Dedifferentiated amniotic fluid mesenchymal stem cell (primary cell): ENCODE measurements around the gene NT5C1B.
A peak's percentile ranks its signal among the peaks of the same experiment; 100 is the strongest.

ENCODE experiments used
- DNase-seq: peaks from one replicate; pipeline ENCODE4 v3.0.0-alpha.2; 2016; ENCODE audit errors: extremely low spot score

NT5C1B gene

GRCh38 chr2:18551169-18551568 lies 38.2 kb downstream of the NT5C1B start:
- DNase-seq, result no peak

GRCh38 chr2:18550433-18550832 lies 38.9 kb downstream of the NT5C1B start:
- DNase-seq, result no peak

GRCh38 chr2:18549083-18549482 lies 40.3 kb downstream of the NT5C1B start:
- DNase-seq, result no peak

DNA sequence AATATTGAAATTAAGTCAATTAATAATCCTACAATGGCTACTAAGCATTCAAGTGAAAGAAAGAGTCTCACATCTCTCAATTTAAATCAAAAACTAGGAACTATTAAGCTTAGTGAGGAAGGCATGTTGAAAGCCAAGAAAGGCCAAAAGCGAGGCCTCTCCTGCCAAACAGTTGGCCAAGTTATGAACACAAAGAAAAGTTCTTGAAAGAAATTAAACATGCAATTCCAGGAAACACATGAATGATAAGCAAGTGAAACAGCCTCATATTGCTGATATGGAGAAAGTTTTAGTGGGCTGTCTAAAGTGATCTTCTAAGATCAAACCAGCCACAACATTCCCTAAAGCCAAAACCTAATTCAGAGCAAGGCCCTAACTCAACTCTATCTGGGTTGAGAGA lies 40.7 kb downstream of the NT5C1B start:
- DNase-seq, result no peak

DNA sequence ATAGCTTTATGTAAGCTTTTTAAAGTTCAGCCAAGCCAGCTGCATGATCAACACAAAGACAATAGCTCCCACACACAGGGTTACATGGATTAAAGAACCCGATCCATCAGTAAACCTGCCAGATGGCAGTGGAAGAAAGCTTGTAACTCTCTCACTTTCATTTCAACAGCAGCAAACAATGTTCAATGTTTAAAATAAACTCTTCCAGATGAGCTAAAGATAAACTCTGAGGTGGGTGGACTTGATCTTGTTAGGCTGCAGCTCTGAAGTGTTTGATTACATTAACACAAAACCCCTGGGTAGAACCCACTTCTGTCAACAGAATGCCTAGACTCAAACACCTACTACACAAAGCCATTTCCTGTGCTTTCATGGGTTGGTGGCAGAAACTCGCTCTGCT lies 42.8 kb downstream of the NT5C1B start:
- DNase-seq, result no peak

- DNase-seq, result no peak
Observed at GRCh38 chr2:18545384-18545783, 44.0 kb downstream of the NT5C1B start.

DNA sequence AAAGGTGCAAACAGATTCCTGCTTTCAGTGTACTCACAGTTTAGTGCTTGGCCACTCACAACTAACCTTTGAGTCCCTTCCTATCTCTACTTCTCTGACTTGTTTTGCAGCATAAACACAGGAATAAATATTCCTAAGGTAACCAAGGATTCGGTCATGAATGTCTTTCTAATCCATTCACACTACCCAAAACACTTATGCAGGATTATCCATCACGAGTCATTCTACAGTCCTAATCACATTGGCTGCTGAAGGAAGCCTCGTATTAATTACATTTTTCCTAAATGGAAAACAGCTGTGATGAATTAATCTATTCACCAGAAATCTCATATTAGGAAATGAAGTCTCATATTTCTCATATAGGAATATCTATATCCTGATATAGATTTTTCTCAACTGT lies 45.2 kb downstream of the NT5C1B start:
- no peak for DNase-seq

- no peak for DNase-seq
Observed at GRCh38 chr2:18540872-18541271, 48.5 kb downstream of the NT5C1B start.

DNA sequence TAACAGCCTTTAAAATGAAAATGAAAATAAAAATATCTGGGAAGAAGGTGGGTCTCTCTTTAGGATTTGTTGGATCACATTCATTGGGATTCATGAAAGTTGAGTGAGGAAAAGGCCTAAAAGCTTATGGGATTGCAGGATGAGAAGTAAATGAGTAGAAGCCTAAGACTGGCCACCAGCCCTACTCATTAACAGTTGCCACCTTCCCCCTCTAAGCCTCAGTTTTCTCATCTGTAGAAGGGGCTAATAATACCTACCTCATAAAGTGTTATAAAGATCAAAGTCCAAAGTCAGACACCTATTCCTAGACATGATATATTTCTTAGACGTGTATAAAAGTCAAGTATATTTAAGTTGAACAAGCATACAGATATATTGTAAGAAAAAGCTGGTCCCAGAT lies 52.7 kb downstream of the NT5C1B start:
- DNase-seq, result no peak

- no peak for DNase-seq
Observed at GRCh38 chr2:18536100-18536499, 53.3 kb downstream of the NT5C1B start.

GRCh38 chr2:18531194-18531593 lies 58.2 kb downstream of the NT5C1B start:
- no peak for DNase-seq

GRCh38 chr2:18527822-18528221 lies 61.5 kb downstream of the NT5C1B start:
- DNase-seq, result no peak

GRCh38 chr2:18527326-18527725 lies 62.0 kb downstream of the NT5C1B start:
- DNase-seq, result no peak

GRCh38 chr2:18526429-18526828 lies 62.9 kb downstream of the NT5C1B start:
- no peak for DNase-seq

DNA sequence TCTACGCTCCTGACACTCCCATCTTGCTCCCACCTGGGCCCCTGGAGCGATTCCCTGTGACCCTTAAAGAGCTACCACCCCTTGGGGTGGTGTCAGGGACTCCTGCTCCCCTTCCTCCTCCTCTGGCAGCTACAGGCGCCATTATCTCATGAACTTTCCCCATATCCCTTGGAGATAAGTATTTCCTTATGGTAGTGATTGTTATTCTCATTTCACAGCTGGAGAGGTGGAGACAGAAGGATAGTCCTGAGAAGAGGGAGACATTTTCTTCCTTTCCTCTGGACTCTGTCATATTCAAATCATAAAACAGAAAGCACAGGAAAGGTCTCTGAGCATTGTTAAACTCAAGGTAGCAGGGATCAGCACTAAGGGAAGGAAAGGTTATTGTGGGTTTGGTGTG lies 63.5 kb downstream of the NT5C1B start:
- DNase-seq, result no peak

DNA sequence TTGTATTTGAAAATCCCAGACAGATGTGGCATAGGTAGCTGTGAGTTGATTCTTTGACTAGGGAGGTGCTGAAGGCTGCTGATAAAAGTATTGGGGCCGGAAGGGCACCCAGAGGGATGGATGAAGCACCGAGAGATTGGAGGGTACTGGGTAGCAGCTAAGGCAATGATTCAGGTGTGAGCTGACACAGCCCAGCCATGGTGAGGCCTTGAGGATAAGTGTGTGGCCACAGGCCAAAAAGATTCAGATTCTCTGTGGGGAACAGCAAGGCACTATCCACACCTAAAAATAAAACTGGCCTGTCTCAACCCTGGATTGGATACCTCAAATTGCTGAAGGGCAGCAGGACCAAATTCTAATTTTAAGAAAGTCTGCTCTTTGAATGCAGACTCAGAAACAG lies 64.1 kb downstream of the NT5C1B start:
- DNase-seq, result no peak

GRCh38 chr2:18522484-18523146 lies 66.8 kb downstream of the NT5C1B start:
- DNase-seq, result no peak

DNA sequence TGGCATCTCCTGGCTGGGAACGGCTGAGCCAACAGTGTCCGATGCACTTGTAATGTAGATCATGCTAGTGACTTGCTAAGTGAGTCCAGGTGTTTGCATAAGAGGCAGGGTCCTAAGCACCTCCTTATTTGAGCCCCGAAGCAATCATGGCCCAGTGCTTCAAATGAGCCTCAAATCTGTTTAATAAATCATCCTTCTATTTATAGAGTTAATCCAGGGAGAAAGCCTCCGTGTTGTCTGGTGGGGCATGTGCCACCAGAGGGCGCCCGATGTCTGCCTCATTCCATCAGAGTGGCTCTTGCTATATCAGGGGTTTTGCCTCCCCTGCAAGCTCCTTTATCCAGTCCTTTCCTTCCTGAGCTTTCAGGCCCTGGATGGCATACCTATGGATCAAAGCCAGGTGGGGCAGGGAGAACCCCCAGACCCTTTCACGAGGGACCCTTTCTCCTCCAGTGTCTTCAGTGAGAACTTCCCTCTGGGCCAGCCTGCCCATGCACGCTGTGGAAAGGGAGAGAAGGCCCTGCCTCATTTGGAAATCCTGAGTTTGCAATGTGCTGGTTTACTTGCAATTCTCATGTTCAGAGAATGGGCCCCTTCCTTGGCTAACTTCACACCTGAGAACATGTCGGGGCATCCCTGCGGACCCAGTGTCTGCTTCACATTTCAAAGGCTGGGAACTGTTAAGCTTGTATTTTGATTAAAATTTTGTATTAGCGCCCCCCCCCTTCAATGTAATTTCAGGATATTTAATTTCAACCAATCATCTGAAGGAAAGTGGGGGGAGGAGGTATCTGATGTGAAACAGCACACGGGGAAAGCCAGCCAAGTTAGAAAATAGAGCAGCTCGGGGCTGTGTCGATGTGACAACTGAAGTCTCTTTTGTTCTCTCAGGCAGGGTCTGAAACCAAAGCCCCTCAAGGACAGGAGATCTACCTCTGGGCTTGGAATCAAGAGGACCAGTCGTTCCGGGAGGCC lies 68.6 kb downstream of the NT5C1B start:
- DNase-seq, result peak; percentile 83

DNA sequence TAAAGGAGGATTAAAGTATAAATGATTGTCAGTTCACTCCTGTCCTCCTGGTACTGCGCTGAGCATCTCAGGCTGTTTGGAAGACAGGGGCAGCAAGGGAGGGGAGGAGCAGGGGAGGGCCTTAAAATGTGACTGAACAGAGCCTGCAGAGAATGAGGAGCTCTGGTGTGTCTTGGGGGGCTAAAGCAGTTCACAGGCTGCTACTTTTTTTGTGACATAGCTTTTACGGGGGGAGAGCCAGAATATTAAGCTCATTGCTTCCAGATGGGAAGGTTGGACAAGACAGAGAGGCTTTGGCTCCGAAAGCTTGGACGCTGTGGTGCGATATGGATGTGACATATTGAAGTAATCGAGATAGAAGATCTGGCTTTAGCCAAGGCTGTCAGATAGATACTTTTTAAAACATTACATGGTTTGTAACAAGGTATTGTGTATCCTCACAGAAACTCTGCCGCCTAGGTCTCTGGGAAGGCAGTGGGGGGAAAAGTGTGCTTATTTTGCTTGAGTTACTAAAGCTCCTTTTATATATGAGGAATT lies 69.4 kb downstream of the NT5C1B start:
- DNase-seq, result no peak

DNA sequence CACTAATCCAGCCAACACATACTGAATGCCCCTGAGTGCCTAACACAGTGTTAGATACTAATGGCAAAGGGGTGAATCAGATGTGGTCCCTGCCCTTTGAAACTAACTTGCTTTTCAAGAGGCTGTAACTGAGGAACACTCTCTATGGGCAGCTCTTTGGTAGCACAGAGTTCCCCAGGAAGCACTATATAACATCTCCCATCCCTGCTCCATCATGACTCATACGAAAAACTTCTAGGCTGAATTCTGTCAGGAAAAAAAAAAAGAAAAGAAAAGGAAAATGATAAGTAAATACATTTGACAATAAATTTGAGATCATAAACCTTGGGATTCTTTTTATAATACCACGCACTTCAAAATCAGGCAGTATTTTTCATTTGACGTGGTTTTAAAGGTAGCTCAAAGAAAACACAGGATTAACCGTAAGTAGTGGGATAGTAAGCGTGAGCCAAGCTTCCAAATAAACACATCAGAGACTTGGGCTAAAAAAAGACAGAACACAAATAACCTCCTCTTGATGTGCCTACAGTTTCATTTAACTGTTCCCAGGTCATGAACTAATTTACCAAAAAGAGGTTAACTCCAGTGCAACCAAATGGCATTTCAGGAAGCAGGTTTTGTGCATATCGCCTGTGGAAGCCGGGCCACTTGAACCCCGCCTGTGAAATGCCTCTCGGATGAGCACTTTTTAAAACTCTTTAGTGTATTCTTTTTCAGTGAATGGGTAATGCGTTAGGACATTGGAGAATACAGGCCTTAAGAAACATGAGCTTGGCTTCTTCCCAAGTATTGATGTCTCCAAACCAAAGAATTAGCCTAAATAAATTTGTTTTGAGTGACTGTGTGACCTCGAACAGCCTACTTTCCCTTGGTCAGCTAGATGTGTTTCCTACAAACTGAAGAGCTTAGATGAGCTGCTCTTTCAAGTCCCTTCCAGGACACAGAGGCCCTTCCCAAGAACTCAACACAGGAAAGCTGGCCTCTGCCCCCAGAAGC lies 71.0 kb downstream of the NT5C1B start:
- DNase-seq, result peak; percentile 39

- no peak for DNase-seq
Observed at GRCh38 chr2:18517386-18517785, 72.0 kb downstream of the NT5C1B start.

- no peak for DNase-seq
Observed at GRCh38 chr2:18516112-18516511, 73.3 kb downstream of the NT5C1B start.
